A549 (cell line): ENCODE results near the gene ESR1.

ENCODE experiments used
- CBX8 ChIP-seq: fragments of 200-600 bp; sonication (generic); IDR thresholded peaks from 2 replicates; pipeline ENCODE4 v1.6.1; 2016
- CEBPB ChIP-seq, 2 experiments: fragments of >200 bp in 1 of 2; sonication (Bioruptor Twin) in 1 of 2; formaldehyde crosslinking in 1 of 2; IDR thresholded peaks; 2 replicates each; pipeline ENCODE4 v1.6.1; 2012 to 2016
- ESRRA ChIP-seq: fragments of 150-350 bp; IDR thresholded peaks from 2 replicates; pipeline ENCODE4 v1.6.1; 2014; ENCODE audit warnings: mild to moderate bottlenecking, low read length, borderline replicate concordance
- FOSB ChIP-seq: fragments of 250-450 bp; sonication (Bioruptor Pico); IDR thresholded peaks from 2 replicates; pipeline ENCODE4 v1.5.0; 2020; ENCODE audit warnings: mild to moderate bottlenecking, moderate library complexity
- HDAC2 ChIP-seq: fragments of 200-600 bp; sonication (generic); IDR thresholded peaks from 2 replicates; pipeline ENCODE4 v1.6.1; 2016
- RCOR1 ChIP-seq: fragments of 150-350 bp; IDR thresholded peaks from 2 replicates; pipeline ENCODE4 v1.6.1; 2014; ENCODE audit warnings: antibody characterized with exemption, low read length, low read depth
- RFX5 ChIP-seq: fragments of 450-650 bp; IDR thresholded peaks from 2 replicates; pipeline ENCODE4 v1.7.1; 2014; ENCODE audit warnings: antibody characterized with exemption, mild to moderate bottlenecking, moderate library complexity
- RNF2 ChIP-seq: fragments of 200-600 bp; sonication (generic); IDR thresholded peaks from 2 replicates; pipeline ENCODE4 v1.6.1; 2016; ENCODE audit warnings: low read depth, mild to moderate bottlenecking, antibody characterized with exemption, moderate library complexity, borderline replicate concordance
- SMC3 ChIP-seq: fragments of >200 bp; sonication (Bioruptor Twin); formaldehyde crosslinking; IDR thresholded peaks from 3 replicates; pipeline ENCODE4 v1.6.1; 2018; ENCODE audit warnings: inconsistent platforms
- SREBF2 ChIP-seq: fragments of 450-650 bp; IDR thresholded peaks from 2 replicates; pipeline ENCODE4 v1.6.1; 2014; ENCODE audit warnings: mild to moderate bottlenecking, moderate library complexity
- ZFP36 ChIP-seq: fragments of 450-650 bp; IDR thresholded peaks from 2 replicates; pipeline ENCODE4 v1.6.1; 2014; ENCODE audit warnings: borderline replicate concordance; ENCODE audit not compliant: partially characterized antibody
- TF ChIP-seq, protein P1 (sequence below): fragments of >200 bp; sonication (Bioruptor Twin); formaldehyde crosslinking; IDR thresholded peaks from 3 replicates; pipeline ENCODE4 v1.5.1; 2016
- TF ChIP-seq, protein P2 (sequence below): fragments of 450-650 bp; IDR thresholded peaks from 2 replicates; pipeline ENCODE4 v1.6.1; 2014; ENCODE audit warnings: antibody characterized with exemption
- TF ChIP-seq, protein P3 (sequence below): IDR thresholded peaks from 2 replicates; pipeline ENCODE4 v1.6.1; 2012

DNA sequence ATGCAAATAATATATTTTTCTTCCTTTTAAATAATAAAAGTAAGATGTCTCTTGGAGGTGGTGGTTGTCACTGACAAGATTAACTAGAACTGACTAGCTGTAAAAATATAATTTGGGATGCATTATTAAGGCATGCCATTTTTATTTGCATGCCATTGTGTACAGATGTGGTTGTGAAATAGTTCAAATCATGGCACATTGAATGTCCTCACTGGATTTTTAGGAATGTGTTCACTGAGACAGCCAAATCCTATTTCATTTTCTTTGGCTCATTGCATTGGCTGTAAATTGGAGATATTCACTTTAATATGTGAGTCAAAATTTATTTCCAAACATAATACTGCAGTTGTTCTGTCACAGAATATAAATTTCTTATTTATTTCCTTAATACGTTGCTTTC lies 62.3 kb downstream of the ESR1 start:
- TF ChIP-seq RNF2 (no peak), SMC3 (no peak), FOSB (CRISPR knock-in tag) (no peak), SREBF2 (no peak), RFX5 (no peak), RCOR1 (no peak), ESRRA (no peak), CBX8 (no peak), ZFP36 (no peak), HDAC2 (no peak), CEBPB (IDR thresholded peaks at IDR 0.05) (no peak)
- TF ChIP-seq, protein P1, sequence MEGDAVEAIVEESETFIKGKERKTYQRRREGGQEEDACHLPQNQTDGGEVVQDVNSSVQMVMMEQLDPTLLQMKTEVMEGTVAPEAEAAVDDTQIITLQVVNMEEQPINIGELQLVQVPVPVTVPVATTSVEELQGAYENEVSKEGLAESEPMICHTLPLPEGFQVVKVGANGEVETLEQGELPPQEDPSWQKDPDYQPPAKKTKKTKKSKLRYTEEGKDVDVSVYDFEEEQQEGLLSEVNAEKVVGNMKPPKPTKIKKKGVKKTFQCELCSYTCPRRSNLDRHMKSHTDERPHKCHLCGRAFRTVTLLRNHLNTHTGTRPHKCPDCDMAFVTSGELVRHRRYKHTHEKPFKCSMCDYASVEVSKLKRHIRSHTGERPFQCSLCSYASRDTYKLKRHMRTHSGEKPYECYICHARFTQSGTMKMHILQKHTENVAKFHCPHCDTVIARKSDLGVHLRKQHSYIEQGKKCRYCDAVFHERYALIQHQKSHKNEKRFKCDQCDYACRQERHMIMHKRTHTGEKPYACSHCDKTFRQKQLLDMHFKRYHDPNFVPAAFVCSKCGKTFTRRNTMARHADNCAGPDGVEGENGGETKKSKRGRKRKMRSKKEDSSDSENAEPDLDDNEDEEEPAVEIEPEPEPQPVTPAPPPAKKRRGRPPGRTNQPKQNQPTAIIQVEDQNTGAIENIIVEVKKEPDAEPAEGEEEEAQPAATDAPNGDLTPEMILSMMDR = no peak
- TF ChIP-seq, protein P2, sequence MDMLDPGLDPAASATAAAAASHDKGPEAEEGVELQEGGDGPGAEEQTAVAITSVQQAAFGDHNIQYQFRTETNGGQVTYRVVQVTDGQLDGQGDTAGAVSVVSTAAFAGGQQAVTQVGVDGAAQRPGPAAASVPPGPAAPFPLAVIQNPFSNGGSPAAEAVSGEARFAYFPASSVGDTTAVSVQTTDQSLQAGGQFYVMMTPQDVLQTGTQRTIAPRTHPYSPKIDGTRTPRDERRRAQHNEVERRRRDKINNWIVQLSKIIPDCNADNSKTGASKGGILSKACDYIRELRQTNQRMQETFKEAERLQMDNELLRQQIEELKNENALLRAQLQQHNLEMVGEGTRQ = no peak
- TF ChIP-seq, protein P3, sequence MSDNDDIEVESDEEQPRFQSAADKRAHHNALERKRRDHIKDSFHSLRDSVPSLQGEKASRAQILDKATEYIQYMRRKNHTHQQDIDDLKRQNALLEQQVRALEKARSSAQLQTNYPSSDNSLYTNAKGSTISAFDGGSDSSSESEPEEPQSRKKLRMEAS = no peak
